Liver (tissue), 9 donors: ENCODE measurements around the gene NCAPD2. TPM values are rescaled to one million over a fixed set of nuclear protein-coding genes. Genes with fewer than 3 reads are reported as not detected.

Experiments used
- DNase-seq: peaks from one replicate; pipeline ENCODE4 v3.0.0-alpha.2; 2017; ENCODE audit warnings: low spot score
- H3K27ac ChIP-seq, 2 donors: one replicate each; pipeline ENCODE4 v1.7.0; 2013; ENCODE audit warnings: inconsistent platforms in 2 of 2, low read length in 2 of 2, control low read depth in 1 of 2, low read depth in 1 of 2, mild to moderate bottlenecking in 1 of 2
- H3K27me3 ChIP-seq, 4 donors: one replicate each; pipeline versions ENCODE4 v1.6.1 to v1.7.0; 2013; ENCODE audit warnings: low read length in 3 of 4, inconsistent platforms in 1 of 4, mild to moderate bottlenecking in 1 of 4, moderate library complexity in 1 of 4; ENCODE audit not compliant: control insufficient read depth in 4 of 4, insufficient read depth in 4 of 4
- H3K36me3 ChIP-seq, 4 donors: one replicate each; pipeline versions ENCODE4 v1.6.1 to v1.7.0; 2013; ENCODE audit warnings: low read length in 3 of 4, mild to moderate bottlenecking in 3 of 4, low read depth in 1 of 4, moderate library complexity in 1 of 4; ENCODE audit not compliant: control insufficient read depth in 4 of 4, insufficient read depth in 3 of 4
- H3K4me1 ChIP-seq, 4 donors: one replicate each; pipeline versions ENCODE4 v1.6.1 to v1.7.0; 2013; ENCODE audit warnings: low read length in 3 of 4, mild to moderate bottlenecking in 3 of 4, moderate library complexity in 1 of 4; ENCODE audit not compliant: control insufficient read depth in 4 of 4, insufficient read depth in 4 of 4
- H3K4me3 ChIP-seq, 3 donors: one replicate each; pipeline versions ENCODE4 v1.6.1 to v1.7.0; 2013; ENCODE audit warnings: low read length in 3 of 3, control low read depth in 1 of 3, low read depth in 1 of 3, mild to moderate bottlenecking in 1 of 3
- H3K9ac ChIP-seq, 2 donors: one replicate each; pipeline ENCODE4 v1.7.0; 2013; ENCODE audit warnings: low read length in 2 of 2, mild to moderate bottlenecking in 2 of 2, moderate library complexity in 2 of 2, control low read depth in 1 of 2, low read depth in 1 of 2
- H3K9me3 ChIP-seq, 4 donors: one replicate each; pipeline versions ENCODE4 v1.6.1 to v1.7.0; 2013; ENCODE audit warnings: low read length in 3 of 4; ENCODE audit not compliant: control insufficient read depth in 4 of 4
- EGR1 ChIP-seq, 2 donors: IDR thresholded peaks; 2 replicates each; pipeline ENCODE4 v1.6.1; 2016 to 2018; ENCODE audit warnings: antibody characterized with exemption in 2 of 2, low read depth in 2 of 2
- FOXA1 ChIP-seq: IDR thresholded peaks from 2 replicates; pipeline ENCODE4 v1.6.1; 2016; ENCODE audit warnings: antibody characterized with exemption
- FOXA2 ChIP-seq: IDR thresholded peaks from 2 replicates; pipeline ENCODE4 v1.6.1; 2016; ENCODE audit warnings: antibody characterized with exemption
- GABPA ChIP-seq, 2 donors: IDR thresholded peaks in 1 of 2; conservative IDR thresholded peaks in 1 of 2; 2 replicates each; pipeline ENCODE4 v1.6.1; 2016; ENCODE audit warnings: antibody characterized with exemption in 2 of 2, mild to moderate bottlenecking in 1 of 2, moderate library complexity in 1 of 2
- HNF4A ChIP-seq, 2 donors: conservative IDR thresholded peaks; 2 replicates each; pipeline ENCODE4 v1.6.1; 2016; ENCODE audit warnings: antibody characterized with exemption in 2 of 2, mild to moderate bottlenecking in 2 of 2
- HNF4G ChIP-seq: IDR thresholded peaks from 2 replicates; pipeline ENCODE4 v1.6.1; 2016; ENCODE audit warnings: antibody characterized with exemption
- RAD21 ChIP-seq, 2 donors: IDR thresholded peaks; 2 replicates each; pipeline ENCODE4 v1.6.1; 2016; ENCODE audit warnings: antibody characterized with exemption in 2 of 2, mild to moderate bottlenecking in 2 of 2
- RXRA ChIP-seq, 2 donors: IDR thresholded peaks; 2 replicates each; pipeline ENCODE4 v1.6.1; 2017 to 2018; ENCODE audit warnings: antibody characterized with exemption in 2 of 2, mild to moderate bottlenecking in 1 of 2
- SP1 ChIP-seq: IDR thresholded peaks from 2 replicates; pipeline ENCODE4 v1.6.1; 2018; ENCODE audit warnings: antibody characterized with exemption, mild to moderate bottlenecking
- TAF1 ChIP-seq: conservative IDR thresholded peaks from 2 replicates; pipeline ENCODE4 v1.6.1; 2016; ENCODE audit warnings: antibody characterized with exemption, mild to moderate bottlenecking
- YY1 ChIP-seq: IDR thresholded peaks from 2 replicates; pipeline ENCODE4 v1.6.1; 2016; ENCODE audit warnings: antibody characterized with exemption, mild to moderate bottlenecking
- WGBS: extraction: QIAGEN DNeasy Blood & Tissue Kit; methylation state at CpG from one replicate; pipeline ENCODE4 v1.1.7; 2013; 5-methylcytosine and 5-hydroxymethylcytosine counted together
- polyA plus RNA-seq, 2 donors: library from polyadenylated mRNA; stranded (reverse) in 1 of 2; unstranded in 1 of 2; fragments of 200-250 nt in 1 of 2; fragments of >200 nt in 1 of 2; fragmentation: Nextera tagmentation in 1 of 2; extraction: Ambion mirVana in 1 of 2; gene quantifications; one replicate each; pipeline versions ENCODE4 v1.2.1 to v1.2.3, GENCODE V29; 2013 to 2015
- total RNA-seq, 2 donors: library from RNA; depleted of rRNA; stranded (reverse); fragments of >200 nt; gene quantifications; one replicate each; pipeline ENCODE4 v1.2.3, GENCODE V29; 2014
- TF ChIP-seq, protein P1 (sequence below): IDR thresholded peaks from 2 replicates; pipeline ENCODE4 v1.6.1; 2016; ENCODE audit warnings: antibody characterized with exemption
- TF ChIP-seq, protein P2 (sequence below): fragments of 150-350 bp; IDR thresholded peaks from 2 replicates; pipeline ENCODE4 v1.5.1; 2017; ENCODE audit warnings: improper control_type of control experiment, low read depth, low read length; ENCODE audit not compliant: missing input control
- TF ChIP-seq, protein P3 (sequence below): IDR thresholded peaks from 2 replicates; pipeline ENCODE4 v1.6.1; 2016; ENCODE audit warnings: antibody characterized with exemption
- TF ChIP-seq, protein P4 (sequence below): IDR thresholded peaks from 2 replicates; pipeline ENCODE4 v1.6.1; 2016; ENCODE audit warnings: antibody characterized with exemption, mild to moderate bottlenecking
- donor health status: healthy.
- donor health status: healthy.
- donor health status: healthy.
- donor health status: healthy.
- donor health status: healthy.

Gene NCAPD2
- total and polyA plus RNA-seq, 4 donors = 2.0 to 55.1 (median 7.4) TPM

DNA sequence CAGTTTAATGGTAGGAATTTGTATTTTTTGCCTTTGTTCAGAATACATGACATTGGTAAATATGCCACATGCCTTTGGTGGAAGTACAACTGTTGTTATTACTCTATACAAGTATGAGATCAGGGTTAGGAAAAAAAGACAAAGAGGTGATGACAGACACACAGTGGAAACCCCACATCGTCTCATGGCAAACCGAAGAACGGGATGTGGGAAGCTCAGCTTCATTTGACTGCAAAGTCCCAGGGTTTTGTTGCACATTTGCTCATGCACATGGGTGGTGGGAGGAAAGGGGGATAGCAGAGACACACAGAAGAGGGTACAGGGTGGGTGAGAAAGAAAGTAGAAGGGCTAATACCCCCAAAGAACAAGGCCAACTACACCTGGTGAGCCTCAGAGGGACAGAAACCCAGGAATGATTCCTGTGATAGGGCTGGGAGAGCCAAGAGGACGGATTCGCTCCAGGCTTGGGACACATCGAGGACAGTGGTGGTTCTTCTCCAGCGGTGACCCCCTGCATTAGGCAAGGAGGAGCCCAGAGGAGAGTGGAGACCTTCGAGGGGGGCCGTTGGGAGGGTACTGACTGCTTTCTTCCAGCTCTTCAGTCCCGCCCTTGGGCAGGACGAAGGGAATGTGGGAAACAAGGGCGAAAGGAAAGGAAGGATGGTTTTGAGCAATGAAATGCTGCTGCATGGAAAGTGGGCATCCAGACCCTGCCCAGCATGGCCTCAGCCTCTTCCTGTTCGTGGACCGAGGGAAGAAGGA lies 31.5 kb upstream of the NCAPD2 start:
- Histone ChIP-seq H3K4me3 (no peak overlapping the region), H3K27me3 (no peaks in the 10 kb centered on the region), H3K9ac (no peak overlapping the region), H3K36me3 (peaks cover 10 to 67% (median 57%) of the 10 kb centered on the region in 4 donors), H3K27ac (peak overlapping the region; percentile 4 to 57), H3K9me3 (no peaks in the 10 kb centered on the region), H3K4me1 (peaks cover 0 to 3% (median under 1%) of the 10 kb centered on the region in 4 donors)
- no peak for DNase-seq
- 91% methylated on average over 14 of the region's 14 CpGs for WGBS
- TF ChIP-seq, protein P1, sequence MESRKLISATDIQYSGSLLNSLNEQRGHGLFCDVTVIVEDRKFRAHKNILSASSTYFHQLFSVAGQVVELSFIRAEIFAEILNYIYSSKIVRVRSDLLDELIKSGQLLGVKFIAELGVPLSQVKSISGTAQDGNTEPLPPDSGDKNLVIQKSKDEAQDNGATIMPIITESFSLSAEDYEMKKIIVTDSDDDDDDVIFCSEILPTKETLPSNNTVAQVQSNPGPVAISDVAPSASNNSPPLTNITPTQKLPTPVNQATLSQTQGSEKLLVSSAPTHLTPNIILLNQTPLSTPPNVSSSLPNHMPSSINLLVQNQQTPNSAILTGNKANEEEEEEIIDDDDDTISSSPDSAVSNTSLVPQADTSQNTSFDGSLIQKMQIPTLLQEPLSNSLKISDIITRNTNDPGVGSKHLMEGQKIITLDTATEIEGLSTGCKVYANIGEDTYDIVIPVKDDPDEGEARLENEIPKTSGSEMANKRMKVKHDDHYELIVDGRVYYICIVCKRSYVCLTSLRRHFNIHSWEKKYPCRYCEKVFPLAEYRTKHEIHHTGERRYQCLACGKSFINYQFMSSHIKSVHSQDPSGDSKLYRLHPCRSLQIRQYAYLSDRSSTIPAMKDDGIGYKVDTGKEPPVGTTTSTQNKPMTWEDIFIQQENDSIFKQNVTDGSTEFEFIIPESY = no peak
- TF ChIP-seq YY1 = no peak

DNA sequence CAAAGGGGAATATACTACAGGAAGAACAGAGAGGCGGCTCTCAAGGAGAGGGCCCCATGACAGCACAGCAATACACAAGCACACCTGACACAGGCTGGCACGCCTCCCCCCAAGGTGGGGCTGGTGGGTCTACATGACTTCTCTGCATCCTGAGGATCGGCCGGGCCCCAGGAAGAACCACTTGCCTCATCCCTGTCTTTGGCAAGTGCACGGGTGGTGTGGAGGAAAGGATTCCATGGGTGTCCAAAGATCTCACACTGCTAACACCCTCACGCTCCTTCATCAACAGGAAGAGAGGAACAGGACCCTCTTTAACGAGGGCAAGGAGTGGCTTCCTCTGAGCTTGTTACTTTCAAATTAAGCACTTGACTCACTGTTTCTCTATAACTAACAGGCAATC lies 30.7 kb upstream of the NCAPD2 start:
- H3K27ac ChIP-seq = no peak overlapping the region
- H3K9me3 ChIP-seq = no peaks in the 10 kb centered on the region
- H3K36me3 ChIP-seq = peaks cover 8 to 62% (median 52%) of the 10 kb centered on the region in 4 donors
- H3K27me3 ChIP-seq = no peaks in the 10 kb centered on the region
- 74% methylated on average over 7 of the region's 7 CpGs for WGBS
- DNase-seq = no peak
- no peak for TF ChIP-seq FOXA2
- no peak for TF ChIP-seq HNF4G
- no peak for TF ChIP-seq RXRA (IDR thresholded peaks at IDR 0.05)
- TF ChIP-seq GABPA (IDR thresholded peaks at IDR 0.05 in 1 of 2, conservative IDR thresholded peaks at IDR 0.05 in 1 of 2) = no peak
- TF ChIP-seq, protein P2, sequence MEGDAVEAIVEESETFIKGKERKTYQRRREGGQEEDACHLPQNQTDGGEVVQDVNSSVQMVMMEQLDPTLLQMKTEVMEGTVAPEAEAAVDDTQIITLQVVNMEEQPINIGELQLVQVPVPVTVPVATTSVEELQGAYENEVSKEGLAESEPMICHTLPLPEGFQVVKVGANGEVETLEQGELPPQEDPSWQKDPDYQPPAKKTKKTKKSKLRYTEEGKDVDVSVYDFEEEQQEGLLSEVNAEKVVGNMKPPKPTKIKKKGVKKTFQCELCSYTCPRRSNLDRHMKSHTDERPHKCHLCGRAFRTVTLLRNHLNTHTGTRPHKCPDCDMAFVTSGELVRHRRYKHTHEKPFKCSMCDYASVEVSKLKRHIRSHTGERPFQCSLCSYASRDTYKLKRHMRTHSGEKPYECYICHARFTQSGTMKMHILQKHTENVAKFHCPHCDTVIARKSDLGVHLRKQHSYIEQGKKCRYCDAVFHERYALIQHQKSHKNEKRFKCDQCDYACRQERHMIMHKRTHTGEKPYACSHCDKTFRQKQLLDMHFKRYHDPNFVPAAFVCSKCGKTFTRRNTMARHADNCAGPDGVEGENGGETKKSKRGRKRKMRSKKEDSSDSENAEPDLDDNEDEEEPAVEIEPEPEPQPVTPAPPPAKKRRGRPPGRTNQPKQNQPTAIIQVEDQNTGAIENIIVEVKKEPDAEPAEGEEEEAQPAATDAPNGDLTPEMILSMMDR = no peak
- TF ChIP-seq SP1 = no peak
- TF ChIP-seq, protein P1 = no peak
- TF ChIP-seq YY1 = no peak
- TF ChIP-seq, protein P3, sequence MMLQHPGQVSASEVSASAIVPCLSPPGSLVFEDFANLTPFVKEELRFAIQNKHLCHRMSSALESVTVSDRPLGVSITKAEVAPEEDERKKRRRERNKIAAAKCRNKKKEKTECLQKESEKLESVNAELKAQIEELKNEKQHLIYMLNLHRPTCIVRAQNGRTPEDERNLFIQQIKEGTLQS = no peak
- TF ChIP-seq FOXA1 = no peak
- no peak for TF ChIP-seq RAD21 (IDR thresholded peaks at IDR 0.05)
- no peak for TF ChIP-seq HNF4A (conservative IDR thresholded peaks at IDR 0.05)
- no peak for TF ChIP-seq EGR1 (IDR thresholded peaks at IDR 0.05; ENCODE audit: low read depth in 2 of 2)
- TF ChIP-seq, protein P4, sequence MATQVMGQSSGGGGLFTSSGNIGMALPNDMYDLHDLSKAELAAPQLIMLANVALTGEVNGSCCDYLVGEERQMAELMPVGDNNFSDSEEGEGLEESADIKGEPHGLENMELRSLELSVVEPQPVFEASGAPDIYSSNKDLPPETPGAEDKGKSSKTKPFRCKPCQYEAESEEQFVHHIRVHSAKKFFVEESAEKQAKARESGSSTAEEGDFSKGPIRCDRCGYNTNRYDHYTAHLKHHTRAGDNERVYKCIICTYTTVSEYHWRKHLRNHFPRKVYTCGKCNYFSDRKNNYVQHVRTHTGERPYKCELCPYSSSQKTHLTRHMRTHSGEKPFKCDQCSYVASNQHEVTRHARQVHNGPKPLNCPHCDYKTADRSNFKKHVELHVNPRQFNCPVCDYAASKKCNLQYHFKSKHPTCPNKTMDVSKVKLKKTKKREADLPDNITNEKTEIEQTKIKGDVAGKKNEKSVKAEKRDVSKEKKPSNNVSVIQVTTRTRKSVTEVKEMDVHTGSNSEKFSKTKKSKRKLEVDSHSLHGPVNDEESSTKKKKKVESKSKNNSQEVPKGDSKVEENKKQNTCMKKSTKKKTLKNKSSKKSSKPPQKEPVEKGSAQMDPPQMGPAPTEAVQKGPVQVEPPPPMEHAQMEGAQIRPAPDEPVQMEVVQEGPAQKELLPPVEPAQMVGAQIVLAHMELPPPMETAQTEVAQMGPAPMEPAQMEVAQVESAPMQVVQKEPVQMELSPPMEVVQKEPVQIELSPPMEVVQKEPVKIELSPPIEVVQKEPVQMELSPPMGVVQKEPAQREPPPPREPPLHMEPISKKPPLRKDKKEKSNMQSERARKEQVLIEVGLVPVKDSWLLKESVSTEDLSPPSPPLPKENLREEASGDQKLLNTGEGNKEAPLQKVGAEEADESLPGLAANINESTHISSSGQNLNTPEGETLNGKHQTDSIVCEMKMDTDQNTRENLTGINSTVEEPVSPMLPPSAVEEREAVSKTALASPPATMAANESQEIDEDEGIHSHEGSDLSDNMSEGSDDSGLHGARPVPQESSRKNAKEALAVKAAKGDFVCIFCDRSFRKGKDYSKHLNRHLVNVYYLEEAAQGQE = no peak
- no peak for TF ChIP-seq TAF1
- H3K9ac ChIP-seq = no peak overlapping the region
- H3K4me1 ChIP-seq = peaks cover 3 to 11% (median 7%) of the 10 kb centered on the region in 4 donors
- H3K4me3 ChIP-seq = no peak overlapping the region
